ENCODE results near the gene RASGRF2.

RASGRF2 gene

DNA sequence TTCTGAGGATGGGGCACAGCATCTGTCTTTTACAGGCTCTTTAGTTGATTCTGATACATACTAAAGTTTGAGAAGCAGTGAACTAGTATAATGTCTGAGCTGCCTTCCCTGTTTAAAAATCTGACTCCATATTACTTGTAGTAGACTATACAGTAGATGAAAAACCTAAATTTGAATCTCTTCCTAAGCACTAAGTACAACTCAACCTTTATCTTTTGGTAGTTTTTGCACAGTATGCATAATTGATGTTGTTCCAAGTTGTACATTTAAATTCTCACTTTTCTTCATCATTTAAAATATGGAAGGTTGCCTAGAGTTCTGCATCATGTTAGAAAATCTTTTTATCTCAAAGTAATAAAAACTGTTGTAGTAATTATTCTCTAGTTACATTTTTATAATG lies 174.4 kb downstream of the RASGRF2 start:
- no peak for DNase-seq (ENCODE audit: low spot score)

DNA sequence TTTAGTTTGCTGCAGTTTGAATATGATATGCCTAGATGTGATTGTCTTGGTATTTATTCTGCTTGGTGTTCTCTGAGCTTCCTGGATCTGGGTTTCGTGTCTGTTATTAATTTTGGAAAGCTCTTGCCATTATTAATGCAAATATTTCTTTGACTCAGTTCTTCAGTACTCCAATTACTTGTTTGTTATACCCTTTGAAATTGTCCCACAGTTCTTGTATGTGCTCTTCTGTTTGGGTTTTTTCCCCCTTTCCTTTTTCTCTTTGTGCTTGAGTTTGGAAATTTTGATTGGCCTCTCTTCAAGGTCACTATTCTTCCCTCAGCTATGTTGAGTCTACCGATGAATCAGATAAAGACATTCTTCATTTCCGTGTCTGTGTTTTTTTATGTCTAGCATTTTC lies 176.4 kb downstream of the RASGRF2 start:
- no peak for DNase-seq (ENCODE audit: low spot score)

DNA sequence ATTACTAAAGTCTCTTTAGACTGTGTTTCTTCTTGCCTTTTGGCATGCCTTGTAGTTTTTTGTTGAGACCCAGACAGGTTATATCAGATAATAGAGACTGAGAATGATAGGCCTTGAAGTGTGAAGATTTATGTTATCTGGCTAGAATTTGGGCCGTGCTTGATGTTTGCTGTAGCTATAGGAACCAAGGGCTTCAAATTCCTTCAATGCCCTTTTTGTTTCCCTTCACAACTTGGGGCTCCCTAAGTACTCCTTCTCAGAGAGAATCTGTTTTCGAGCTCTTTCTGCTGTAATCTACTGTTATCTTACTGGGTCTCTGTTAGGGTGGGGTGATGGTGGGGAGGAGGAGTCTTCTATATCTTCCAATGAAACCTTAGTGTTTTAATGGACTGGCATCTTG lies 177.7 kb downstream of the RASGRF2 start:
- no peak for DNase-seq (ENCODE audit: low spot score)

DNA sequence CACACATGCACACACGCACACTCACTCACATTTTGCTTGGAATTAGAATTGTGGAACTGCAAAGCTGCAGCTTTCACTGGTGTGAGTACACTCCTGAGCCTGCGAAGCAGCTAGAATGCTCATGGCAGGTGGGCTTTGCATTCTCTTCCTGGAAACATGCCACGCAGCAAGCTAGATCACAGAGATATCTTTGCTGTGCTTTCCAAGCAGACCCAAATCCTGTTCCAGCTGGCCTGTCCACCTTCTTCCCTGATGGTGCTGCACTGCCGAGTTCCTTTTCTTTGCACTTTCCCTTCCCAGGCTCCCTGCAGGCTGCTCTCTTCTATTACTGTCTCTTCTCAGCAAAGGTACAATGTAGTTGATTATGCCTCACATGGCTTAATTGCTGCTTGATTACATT lies 180.3 kb downstream of the RASGRF2 start:
- DNase-seq (ENCODE audit: low spot score) = no peak

DNA sequence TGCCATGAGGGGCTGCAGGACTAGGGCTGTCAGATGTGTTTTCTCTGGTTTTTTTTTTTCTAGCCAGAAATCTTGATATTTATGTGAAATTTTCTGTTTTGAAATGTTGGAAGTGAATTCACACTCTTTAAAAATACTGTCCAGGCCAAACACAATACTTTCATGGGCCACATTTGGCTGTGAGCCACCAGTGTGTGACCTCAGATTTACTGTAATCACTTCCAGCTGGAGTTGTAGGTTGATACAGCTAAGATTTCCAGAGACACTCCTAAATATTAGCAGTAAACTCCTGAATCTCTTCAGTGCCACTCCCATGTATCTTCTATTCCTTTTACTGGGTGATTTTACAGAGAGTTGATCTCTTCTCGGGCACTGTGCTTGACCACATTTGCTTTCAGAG lies 180.8 kb downstream of the RASGRF2 start:
- no peak for DNase-seq (ENCODE audit: low spot score)

DNA sequence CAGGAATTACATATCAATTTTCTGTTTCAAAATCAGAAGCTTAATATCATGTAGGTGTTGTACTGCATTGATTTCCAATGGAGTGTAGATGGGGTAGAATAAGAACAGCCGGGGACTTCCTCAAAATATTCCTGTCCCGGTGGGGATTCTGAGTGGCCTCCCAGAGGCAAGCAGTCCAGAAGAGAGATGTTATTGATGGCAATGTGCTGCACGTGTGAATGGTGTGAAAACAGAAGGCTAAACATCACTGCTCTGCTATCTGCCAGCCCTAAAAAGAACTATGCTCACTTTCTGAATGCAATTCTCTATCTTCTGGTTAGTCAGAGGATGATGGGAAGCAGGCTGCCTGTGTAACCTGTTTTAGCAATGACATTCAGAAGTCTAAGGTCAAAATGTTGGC lies 181.9 kb downstream of the RASGRF2 start:
- no peak for DNase-seq (ENCODE audit: low spot score)

DNA sequence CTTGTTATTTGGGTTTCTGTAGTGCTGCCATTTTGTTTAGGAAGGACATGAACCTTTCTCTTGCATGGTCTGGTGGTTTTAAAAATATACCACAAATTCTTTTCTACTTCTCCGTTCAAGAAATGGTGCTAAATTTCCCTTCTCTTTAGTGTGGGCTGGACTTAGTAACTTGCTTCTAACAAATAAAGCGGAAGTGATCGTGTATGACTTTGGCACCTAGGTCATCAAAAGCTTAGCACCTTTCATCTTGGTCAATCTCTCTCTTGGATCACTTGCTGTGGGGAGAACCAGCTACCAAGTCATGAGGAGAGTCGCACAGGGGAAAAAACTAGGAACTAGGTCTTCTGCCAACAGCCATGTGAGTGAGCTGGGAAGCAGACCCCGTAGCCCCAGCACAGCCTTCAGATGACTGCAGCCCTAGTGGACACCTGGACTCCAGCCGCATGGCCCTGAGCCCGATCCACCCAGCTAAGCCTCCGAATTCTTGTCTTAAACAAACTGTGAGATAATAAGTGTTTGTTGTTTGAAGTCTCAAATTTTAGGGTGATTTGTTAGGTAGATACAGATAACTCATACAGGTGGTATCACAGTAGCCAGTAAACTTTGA lies 185.3 kb downstream of the RASGRF2 start:
- no peak for DNase-seq (ENCODE audit: low spot score)

DNA sequence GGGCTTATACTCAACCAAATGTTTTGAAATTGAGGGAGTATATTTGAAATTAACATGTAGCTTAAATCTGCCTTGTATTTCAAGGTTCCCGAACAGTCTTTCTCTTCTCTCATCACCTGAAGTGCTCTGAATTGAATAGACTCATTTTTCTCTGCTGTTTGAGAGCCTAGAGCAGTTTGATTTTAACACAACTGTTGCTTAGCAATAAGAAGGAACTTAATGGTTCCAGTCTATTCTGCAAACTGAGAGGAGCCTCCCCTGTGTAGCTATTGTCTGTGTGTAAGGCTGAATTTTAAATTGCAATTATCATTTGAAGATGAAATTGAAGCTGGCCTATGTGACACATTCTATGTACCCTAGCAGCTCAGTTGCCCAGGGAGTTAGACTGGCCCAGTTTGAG lies 185.9 kb downstream of the RASGRF2 start:
- DNase-seq (ENCODE audit: low spot score) = no peak

DNA sequence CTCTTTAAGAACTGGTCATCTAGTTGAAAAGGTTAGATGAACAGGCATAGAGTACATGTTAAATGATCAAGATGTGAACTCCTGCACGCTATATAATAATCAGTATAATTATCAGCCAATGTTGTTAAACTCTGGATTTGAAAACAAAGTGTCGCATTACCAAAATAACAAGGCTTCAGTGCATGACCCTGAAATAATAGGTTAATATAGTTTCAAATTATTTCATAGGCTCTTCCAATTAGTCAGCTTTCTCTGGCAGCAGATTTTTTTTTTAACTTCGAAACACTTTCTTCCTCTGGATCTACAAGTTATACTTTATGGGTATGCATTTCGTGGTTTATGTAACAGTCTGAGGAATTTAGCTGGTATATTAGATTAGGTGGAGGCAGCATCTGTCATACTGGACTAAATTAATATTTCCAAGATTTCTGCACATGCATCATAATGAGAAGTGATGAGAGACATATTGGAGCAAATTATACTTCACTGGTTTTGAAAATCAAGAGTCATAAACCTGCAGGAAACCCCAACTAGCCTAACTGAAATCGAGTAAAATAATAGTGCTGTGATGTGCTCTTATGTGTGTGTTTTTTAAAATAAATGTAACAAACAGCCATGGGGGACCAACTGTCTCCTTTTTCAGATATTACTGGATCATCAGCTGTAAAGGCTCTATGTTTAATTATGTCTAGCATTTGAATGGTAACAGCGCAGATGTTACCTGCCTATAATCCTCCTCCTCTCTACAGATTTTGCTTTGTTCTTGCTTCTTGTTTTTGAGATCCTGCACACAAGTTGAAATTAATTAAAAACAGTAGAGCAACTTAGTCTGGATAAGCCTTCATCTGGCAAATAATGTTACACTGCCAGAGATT lies 187.1 kb downstream of the RASGRF2 start:
- no peak for DNase-seq (ENCODE audit: low spot score)

DNA sequence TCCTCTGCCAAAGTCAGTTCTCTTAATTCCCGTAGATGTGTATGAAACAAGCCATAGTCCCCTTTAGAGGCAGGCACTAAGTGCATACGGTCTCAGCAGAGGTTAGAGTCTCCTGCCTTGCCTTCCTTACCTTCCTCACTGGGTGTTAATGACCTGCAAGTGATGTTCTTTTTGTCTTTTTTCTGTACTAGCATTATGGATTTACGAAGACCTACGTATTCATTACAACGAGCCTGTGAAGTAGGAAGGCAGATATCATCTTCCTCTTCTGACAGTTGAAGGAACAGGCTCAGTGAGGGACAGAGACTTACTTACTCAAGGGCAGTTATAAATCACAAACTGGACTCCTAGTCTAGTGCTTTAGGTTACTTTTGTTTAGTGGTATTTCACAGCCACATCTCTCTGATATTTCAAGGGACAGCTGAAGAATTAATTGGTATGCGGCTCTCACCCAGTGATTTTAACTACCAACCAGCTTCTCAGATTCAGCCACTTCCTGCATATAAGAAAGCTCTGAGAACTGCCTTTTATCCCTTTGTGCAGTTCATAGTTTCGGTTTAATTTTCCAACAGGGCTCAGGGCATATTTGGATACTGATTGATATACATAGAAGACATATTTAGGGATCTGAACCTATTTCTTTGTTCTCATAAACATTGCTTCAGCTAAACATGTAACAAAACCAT lies 187.9 kb downstream of the RASGRF2 start:
- no peak for DNase-seq (ENCODE audit: low spot score)

DNA sequence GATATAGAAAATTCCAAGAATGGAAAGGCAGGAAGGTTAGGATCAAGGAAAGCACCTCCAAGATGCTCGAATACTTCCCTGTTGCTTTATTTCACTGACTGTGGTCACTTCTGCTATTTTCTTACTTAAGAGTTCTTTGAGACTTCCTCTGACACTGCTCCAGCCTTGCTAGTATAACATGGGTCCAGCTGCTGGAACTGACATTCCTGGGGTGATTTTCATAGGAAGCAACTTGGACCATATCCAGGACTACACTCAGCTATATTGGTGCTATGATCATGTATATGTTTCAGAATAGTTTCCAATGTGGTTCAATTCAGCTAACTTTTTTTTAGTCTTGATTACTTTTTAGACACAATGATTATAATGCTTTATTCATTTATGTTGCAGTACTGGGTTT lies 191.4 kb downstream of the RASGRF2 start:
- no peak for DNase-seq (ENCODE audit: low spot score)

DNA sequence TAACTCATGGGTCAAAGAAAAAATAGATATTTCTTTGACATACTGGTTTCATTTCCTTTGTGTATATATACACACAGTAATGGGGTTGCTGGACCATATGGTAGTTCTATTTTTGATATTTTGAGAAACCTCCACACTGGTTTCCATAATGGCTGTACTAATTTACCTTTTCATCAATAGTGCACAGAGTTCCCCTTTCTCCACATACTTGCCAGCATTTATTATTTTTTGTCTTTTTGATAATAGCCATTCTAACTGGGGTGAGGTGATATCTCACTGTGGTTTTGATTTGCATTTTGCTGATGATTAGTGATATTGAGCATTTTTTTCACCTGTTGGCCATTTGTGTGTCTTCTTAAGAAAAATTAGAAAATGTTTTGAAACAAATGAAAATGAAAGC lies 194.6 kb downstream of the RASGRF2 start:
- DNase-seq (ENCODE audit: low spot score) = no peak

DNA sequence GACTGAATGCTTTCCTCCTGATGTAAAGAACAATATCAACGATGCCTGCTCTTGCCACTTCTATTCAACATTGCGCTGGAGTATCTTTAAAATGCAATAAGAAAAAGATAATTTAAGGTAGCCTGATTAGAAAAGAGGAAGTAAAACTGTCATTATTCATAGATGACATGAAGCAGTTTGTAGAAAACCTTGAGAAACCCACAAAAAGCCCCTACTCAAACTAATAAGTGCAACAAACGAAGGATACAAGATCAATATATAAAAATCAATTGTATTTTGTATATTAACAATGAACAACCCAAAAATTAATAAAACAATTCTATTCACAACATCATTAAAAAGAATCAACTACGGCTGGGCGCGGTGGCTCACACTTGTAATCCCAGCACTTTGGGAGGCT lies 196.6 kb downstream of the RASGRF2 start:
- DNase-seq (ENCODE audit: low spot score) = no peak

DNA sequence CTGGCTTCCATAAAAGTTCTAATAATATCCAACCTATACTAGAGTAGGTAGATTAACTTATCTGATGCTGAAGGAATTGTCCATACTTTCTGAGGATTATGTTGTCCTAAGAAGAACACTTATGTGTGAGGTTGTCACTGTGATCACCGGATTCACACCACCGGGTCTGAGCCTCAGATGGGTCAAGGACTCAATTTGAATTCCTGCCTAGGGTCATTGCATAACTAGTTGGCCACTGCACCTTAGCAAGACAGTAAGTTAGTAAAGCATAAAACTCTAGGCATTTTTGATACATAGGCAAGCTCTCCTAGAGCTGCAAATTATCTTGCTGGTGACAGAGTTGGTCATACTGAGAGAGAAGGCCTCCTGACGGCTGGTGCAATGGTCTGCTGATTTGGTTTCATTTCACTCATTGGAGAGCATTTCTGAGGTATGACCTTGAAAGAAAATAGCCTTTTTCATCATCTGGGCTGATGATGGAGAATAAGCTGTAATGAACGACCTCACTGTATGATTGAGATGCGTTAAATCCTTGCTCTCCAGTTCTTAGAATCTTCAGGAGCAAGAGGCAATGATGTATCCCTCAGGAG lies 200.9 kb downstream of the RASGRF2 start:
- no peak for DNase-seq (ENCODE audit: low spot score)

DNA sequence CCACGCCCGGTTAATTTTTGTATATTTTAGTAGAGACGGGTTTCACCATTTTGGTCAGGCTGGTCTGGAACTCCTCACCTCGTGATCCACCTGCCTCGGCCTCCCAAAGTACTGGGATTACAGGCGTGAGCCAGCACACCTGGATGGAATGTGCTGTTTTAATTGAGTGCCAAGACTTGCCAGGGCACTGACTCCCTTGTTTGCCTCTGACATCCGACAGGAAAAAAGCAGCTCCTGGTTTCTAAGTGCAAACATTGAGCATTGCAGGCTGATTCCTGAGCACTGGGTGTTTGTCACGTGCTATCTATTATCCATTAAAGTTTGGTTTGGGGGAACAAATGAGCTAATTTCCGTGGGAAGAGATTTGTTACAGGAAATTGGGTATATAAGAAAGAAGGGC lies 202.3 kb downstream of the RASGRF2 start:
- no peak for DNase-seq (ENCODE audit: low spot score)

DNA sequence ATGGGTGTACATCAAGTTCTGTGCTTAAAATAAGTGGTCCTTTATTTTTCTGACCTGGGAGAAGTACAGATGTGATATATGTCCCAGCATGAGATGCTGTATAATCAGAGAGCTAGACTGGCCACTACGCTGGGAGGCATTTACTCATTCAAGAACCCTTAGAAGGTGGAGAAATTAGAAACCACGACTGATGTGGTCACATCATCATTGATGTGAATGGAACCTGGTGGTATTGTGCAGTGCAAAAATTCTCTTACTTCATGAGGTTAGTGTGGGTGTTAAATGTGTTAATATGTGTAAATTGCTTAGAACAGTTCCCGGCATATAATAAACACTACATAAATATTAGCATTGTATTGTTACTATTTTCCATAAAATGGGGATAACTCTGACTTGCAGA lies 203.5 kb downstream of the RASGRF2 start:
- DNase-seq (ENCODE audit: low spot score) = no peak

DNA sequence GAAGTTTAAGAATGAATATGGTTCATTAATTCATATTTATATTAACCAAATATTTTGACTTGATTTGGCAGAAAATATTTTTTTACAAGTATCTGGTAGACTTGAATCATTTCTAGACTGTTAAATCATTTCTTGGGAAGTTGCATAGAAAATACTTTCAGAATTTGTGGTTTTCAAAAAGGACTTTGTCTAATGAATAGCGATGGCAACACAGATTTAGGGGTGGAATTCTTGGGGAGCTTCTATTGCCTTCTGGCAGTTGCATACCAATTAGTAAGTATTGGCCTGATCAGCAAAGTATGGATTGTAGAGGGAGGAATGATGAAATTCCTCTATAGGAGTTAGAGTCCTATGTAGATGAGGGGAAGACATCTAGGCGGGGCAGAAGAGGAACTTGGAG lies 204.3 kb downstream of the RASGRF2 start:
- DNase-seq (ENCODE audit: low spot score) = no peak

DNA sequence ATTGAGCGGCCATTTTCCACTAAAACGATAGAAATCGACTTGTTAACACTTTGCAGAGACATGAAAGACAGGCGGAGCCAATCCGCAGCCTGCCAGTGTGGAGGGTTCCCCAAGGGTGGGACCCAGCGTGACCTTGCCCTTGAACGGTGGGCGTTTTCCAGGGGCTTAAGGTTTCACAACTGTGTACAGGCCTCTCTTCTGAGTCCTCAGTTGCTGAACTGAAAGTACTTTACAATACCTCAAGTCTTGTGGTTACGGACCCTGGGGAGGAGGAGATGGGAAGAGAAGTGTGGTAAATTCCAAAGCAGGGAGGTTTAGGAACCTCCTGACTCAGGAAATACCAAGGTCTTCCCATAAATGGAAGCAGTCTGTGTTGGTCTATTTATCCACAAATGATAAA lies 204.8 kb downstream of the RASGRF2 start:
- DNase-seq (ENCODE audit: low spot score) = no peak

DNA sequence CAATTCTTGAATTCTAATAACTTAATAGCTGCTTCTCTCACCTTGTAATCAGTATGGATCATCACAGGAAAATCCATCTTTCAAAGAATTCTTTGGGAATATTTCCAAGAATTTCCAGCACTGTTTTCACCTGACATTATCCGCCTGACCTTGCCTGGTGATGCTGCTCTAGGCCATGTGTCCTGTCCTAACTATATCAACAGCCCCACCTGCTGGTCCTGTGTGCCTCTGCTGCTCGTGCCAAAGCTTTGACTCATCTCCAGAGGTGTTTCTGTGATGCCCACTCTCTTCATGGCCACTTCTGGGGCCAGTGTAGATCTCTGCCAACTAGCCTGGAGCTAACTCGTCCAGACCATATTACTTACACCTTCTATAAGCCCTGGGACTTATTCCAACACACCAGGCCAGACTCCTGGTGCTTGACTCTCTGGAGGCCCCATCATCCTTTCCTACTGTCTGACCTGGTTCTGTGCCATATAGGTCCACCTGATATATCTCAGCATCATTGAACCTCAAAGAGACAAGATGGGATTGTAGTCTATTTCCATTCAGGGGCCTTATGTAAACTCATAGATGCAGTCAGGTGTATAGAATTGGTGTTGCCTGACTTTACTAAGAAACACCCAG lies 205.4 kb downstream of the RASGRF2 start:
- DNase-seq (ENCODE audit: low spot score) = no peak

DNA sequence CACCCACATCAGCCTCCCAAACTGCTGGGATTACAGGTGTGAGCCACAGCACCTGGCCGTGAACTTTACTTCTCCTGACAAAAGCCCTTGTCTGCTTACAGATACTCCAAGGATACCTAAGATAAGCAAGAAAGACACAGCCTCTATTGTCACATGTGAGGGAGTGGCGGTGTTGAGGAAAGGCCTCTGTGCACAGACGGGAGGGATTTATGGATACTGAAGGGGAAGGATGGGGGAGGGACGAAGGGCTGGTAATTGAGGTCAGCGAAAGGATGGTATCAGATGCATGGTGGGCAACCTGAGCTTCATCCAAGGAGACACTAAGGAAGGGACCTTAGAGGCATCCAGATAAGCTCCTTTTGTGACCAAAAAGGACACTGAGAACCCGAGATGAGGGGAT lies 206.3 kb downstream of the RASGRF2 start:
- DNase-seq (ENCODE audit: low spot score) = no peak

DNA sequence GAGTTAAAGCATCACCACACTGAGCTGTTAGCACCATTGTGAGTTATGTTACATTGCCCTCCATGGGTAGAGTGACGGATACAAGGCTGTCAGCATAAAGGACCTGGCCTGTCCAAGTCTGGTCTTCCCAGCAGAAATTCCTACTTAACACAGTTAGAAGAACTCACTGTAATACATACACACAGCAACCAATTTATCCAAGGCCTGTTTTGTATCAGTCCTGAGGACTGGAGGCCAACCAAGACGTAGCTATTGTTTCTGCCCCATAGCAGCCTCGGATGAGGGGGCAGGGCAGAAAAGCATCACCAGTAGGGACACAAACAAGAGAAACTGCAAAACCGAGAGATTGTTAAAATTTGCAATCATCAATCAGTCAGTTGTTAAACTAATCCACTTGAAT lies 206.9 kb downstream of the RASGRF2 start:
- no peak for DNase-seq (ENCODE audit: low spot score)

DNA sequence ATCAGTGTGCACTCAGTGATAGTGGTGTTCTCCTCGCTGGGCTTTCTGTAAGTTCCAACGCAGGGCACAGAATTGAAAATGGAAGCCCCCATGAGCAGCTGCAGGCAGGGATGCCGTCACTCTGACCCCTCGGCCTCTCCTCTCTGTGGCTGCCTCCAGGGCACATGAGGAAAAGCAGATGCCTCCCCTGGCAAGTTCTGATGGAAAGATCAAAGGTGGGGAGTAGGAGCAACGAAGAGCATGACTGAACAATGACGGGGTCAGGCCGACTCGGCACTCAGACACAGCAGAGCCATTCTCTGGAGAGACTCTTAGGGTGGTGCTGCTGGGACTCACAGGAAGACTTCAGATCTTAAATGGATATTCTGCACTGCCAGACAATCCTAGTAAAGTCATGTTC lies 207.4 kb downstream of the RASGRF2 start:
- no peak for DNase-seq (ENCODE audit: low spot score)
